Astrocyte (in vitro differentiated cells and primary cell): Measurements from ENCODE around the gene HSPB1.
"Not testable (repeated sequence)": the region's sequence is repeated elsewhere in the genome, so short reads cannot be mapped to it uniquely, and the experiment has no call there.

ENCODE experiments used
- CTCF ChIP-seq: IDR thresholded peaks from 2 replicates; pipeline ENCODE4 v1.5.1; 2011; ENCODE audit warnings: low read depth, mild to moderate bottlenecking, inconsistent platforms, low read length, moderate library complexity; ENCODE audit not compliant: insufficient read depth
- EZH2 ChIP-seq: IDR thresholded peaks from 2 replicates; pipeline ENCODE4 v1.6.1; 2012; ENCODE audit warnings: mild to moderate bottlenecking, low read length, inconsistent platforms; ENCODE audit not compliant: insufficient read depth

DNA sequence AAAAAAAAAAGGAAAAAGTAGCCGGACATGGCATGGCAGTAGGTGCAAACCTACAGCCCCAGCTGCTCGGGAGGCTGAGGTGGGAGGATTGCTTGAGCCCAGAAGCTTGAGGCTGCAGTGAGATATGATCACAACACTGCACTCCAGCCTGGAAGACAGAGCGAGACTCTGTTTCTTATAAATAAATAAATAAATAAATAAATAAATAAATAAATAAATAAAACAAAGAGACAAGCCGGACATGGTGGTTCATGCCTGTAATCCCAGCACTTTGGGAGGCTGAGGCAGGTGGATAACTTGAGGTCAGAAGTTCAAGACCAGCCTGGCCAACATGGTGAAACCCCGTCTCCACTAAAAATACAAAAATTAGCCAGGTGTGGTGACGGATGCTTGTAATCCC is 12.3 kb downstream of the HSPB1 start:
- not testable (repeated sequence) for TF ChIP-seq EZH2, CTCF
